GM20431 (cell line): ENCODE data around the gene RILPL2.
"Not testable (repeated sequence)": the region's sequence is repeated elsewhere in the genome, so short reads cannot be mapped to it uniquely, and the experiment has no call there.

Experiments
- in situ Hi-C: fragments of 300-500 bp; cut with MseI, MboI; formaldehyde crosslinking; loops from one replicate; pipeline ENCODE4 v1.15.0; 2020; ENCODE audit warnings: low sequenced_read_pairs; ENCODE audit not compliant: unreplicated experiment

RILPL2 gene

GRCh38 chr12:123452276-123452550, 15.7 kb upstream of the RILPL2 start:
- in situ Hi-C loops, result not testable (repeated sequence)

DNA sequence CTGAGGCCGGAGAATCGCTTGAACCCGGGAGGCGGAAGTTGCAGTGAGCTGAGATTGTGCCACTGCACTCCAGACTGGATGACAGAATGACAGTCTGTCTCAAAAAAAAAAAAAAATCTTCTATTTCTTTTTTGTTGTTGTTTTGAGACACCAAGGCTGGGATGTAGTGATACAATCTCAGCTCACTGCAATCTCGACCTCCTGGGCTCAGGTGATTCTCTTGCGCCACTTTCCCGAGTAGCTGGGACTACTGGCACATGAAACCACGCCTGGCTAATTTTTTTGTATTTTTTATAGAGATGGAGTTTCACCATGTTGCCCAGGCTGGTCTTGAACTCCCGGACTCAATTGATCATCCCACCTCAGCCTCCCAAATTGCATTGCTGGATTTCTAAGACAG, 14.2 kb upstream of the RILPL2 start:
- in situ Hi-C loops, result no loop called here

GRCh38 chr12:123449856-123450255, 13.4 kb upstream of the RILPL2 start:
- in situ Hi-C loops, result no loop called here

DNA sequence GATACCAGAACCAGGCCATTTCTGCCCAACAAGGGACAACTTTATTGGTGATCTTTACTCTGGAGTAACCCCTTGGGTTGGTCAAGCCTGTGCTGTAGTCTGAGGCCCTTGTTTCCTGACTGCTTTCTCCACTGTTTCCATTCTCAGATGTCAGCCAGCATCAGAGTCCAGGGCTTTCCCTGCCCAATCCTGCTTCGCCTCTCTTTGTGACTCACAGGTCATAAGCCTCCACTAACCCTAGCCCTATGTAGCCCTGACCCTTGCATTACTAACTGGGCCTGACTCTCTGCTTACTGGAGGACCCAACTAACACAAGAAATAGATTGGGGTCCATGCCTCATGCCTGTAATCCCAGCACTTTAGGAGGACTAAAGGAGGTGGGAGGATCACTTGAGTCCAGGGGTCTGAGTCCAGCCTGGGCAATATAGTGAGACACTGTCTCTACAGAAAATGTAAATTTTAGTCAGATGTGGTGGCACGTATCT, 12.8 kb upstream of the RILPL2 start:
- in situ Hi-C loops, result no loop called here

DNA sequence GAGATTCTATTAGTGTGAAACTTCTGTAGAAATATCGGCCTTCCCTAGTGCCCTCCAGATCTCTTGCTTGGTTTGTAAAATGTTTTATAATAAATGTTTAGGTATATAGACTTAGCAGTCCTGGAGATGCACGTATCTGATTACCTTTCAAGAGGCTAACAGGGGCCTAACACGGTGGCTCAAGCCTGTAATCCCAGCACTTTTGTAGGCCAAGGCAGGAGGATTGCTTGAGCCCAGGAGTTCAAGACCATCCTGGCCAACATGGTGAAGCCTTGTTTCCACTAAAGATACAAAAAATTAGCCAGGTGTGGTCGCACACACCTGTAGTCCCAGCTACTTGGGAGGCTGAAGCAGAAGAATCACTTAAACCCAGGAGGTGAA, 9.8 kb upstream of the RILPL2 start:
- in situ Hi-C loops, result no loop called here

DNA sequence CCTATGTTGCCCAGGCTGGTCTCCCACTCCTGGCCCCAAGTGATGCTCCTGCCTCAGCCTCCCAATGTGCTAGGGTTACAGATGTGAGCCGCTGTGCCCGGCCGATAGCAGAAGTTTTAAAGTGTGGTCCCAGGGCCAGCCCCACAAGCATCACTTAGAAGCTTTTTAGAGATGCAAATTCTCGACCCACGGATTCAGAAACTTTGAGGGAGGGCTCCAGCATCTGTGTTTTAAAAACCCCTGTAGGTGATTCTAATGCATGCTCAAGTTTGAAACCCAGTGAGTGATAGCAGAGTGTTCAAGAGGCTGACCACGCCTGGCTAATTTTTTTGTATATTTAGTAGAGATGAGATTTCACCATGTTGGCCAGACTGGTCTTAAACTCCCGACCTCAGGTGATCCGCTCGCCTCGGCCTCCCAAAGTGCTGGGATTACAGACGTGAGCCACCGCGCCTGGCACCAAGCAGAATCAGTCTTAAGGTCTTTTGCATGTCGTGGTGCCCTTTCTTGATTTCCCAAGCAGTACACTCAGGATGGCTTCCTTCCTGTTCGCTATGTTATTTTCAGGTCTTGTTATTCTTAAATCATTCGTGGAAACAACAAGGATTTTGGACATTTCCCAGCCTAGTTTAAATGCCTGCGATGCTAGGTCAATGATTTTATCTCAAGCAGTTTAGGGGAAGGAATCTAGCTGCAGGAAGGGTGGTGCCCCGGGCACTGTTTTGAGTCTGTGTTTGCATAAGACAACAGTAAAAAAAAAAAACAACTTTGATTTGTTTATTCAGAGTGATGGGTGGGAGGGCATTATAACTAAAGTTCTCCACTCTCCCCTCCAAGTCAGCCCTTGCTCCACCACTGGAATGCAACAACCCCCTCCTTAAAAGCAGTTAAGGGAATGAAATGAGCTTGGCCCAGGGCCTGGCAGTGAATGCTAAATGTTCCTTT, 9.2 kb upstream of the RILPL2 start:
- in situ Hi-C loops, result no loop called here

DNA sequence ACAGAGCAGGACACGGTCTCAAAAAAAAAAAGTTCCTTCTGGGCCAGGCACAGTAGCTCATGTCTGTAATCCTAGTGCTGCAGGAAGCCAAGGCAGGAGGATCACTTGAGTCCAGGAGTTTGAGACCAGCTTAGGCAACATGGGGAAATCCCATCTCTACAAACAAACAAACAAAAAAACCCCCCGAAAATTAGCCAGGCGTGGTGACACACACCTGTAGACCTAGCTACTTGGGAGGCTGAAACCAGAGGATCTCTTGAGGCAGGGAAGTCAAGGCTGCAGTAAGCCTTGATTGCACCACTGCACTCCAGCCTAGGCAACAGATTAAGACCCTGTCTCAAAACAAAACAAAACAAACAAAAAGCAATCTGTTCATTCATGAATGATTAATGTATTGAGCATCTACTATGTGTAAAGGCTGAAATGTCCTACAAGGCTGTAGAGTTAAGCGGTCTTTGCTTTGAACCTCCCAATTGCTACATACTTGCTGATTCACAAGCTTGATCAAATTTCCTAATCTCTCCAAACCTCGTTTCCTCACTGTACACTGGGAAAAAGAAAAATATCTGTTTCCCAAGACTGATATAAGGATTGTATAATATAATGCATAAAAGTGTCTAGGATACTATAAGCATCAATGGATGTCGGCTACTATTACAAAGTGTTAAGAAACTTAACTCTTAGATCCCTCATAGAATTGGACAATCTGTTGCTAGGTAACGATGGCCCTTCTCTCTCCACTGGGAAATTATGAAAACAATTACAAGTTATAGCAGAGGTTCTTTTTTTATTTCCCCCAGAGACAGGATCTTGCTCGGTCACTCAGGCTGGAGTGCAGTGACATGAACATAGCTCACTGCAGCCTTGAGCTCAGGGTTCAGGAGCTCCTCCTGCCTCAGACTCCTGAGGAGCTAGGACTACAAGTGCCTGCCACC, 7.9 kb upstream of the RILPL2 start:
- in situ Hi-C loops, result no loop called here

DNA sequence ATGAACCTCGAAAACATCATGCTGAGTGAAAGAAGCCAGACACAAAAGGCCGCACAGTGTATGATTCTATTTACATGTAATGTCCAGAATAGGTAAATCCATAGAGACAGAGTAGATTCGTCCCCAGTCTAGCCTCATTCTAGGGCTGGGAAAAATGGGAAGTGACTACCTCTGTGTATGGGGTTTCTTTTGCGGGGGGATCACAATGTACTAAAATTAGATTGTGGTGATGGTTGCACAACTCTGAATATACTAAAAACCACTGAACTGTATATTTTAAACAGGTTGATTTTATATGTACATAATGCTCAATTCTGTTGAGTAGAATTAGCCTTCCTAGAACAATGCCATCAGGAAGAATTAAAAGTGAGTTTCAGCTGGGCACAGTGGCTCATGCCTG, 6.3 kb upstream of the RILPL2 start:
- in situ Hi-C loops, result no loop called here

DNA sequence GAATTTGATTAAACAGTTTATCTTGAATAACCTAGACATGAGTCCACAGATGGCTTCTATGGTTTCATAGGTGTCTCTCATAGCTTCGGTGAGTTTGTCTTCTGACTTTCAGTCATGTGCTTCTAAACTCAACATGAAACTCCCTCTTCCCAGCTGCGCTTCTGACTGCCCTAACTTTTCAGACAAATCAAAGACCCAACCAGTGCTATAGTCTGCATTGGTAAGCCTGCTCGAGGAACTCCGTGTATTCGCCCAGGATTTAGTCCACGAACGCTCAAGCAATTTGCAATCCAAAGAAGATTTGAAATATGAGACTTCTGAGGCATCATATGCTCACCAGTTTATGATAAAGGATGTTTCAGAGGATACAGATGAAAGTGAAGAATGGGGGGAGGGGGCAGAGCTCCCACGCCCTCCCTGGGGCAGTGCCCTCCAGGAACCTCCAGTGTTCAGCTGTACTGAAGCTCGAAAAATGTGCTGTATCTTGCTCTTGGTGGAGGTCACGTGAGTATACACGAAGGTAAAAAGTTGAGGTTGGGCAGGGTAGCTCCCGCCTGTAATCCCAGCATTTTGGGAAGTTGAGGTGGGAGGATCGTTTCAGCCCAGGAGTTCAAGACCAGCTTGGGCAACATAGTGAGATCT, 5.2 kb upstream of the RILPL2 start:
- in situ Hi-C loops, result no loop called here

GRCh38 chr12:123435636-123436016, 858 bp downstream of the RILPL2 start:
- in situ Hi-C loops, result no loop called here

- in situ Hi-C loops, result no loop called here
These were observed 2.9 kb downstream of the RILPL2 start for GRCh38 chr12:123433615-123434014.

- in situ Hi-C loops, result not testable (repeated sequence)
These were observed 4.3 kb downstream of the RILPL2 start for GRCh38 chr12:123431951-123432817.

DNA sequence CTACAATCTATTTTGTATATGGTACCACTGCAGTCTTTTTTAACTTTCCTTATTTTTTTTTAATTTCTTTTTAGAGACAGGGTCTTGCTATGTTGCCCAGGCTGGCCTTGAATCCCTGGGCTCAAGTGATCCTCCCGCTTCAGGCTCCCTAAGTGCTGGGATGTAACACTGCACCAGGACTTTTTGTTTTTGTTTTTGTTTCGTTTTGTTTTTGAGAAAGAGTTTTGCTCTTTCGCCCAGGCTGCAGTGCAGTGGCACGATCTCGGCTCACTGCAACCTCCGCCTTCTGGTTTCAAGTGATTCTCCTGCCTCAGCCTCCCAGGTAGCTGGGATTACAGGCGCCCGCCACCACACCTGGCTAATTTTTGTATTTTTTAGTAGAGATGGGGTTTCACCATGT, 7.4 kb downstream of the RILPL2 start:
- in situ Hi-C loops, result not testable (repeated sequence)

- in situ Hi-C loops, result no loop called here
These were observed 7.9 kb downstream of the RILPL2 start for GRCh38 chr12:123428591-123428990.

DNA sequence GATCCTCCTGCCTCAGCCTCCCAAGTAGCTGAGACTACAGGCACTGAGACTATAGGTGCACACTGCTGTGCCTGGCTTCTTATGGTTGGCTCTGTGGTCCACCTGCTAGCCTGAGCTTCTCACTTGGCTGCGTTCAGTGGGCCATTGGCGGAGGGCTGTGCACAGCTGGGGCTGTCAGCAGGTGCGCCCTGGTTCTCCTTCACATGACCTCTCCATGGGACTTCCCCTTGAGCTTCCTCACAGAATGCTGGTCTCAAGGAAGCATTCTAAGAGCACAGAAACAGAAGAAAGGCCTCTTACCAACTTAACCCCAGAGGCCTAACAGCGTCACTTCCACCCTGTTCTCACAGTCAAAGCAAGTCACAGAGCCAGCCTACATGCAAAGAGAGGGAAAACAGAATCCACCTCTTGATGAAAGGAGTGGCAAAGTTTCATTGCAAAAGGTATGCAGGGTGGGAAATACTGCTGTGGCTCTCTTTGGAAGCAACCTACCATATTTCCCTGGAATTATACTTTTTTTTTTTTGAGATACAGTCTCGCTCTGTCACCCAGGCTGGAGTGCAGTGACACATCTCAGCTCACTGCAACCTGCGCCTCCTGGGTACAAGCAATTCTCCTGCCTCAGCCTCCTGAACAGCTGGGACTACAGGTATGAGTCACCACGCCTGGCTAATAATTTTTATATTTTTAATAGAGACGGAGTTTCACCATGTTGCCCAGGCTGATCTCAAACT, 9.3 kb downstream of the RILPL2 start:
- in situ Hi-C loops, result no loop called here

- in situ Hi-C loops, result no loop called here
These were observed 15.2 kb downstream of the RILPL2 start for GRCh38 chr12:123421314-123421713.

DNA sequence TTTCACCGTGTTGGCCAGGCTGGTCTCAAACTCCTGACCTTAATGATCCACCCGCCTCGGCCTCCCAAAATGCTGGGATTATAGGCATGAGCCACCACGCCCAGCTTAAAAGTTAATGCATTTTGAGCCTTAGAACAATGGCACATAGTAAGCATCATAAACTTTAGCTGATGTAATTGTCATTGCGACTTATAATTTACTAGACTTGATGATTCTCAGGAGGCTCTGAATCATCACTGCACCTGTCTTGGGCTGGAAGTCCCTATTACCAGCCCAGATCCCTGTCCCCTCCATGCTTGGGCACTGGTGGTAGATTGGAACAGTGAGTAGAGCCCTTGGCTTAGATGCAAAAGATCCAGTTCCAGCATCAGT, 26.5 kb downstream of the RILPL2 start:
- in situ Hi-C loops, result no loop called here

GRCh38 chr12:123409284-123410040, 27.0 kb downstream of the RILPL2 start:
- in situ Hi-C loops, result not testable (repeated sequence)
